ENCODE measurements around the gene C17orf50. TPM values are rescaled to one million over a fixed set of nuclear protein-coding genes. Genes with fewer than 3 reads are reported as not detected.
A peak's percentile ranks its signal among the peaks of the same experiment; 100 is the strongest.

The C17orf50 gene
- total RNA-seq, 1 experiment from 2014 or later, result not detected

DNA sequence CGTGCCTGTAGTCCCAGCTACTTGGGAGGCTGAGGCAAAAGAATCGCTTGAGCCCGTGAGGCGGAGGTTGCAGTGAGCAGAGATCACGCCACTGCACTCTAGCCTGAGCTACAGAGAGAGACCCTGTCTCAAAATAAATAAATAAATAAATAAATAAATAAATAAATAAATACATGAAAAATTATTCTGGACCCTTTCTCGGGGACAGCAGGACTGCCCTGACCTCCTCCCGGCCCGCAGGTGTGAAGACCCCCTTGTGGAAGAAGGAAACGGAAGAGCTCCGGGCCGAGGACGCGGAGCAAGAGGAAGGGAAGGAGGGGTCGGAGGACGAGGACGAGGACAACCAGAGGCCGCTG, 3.1 kb downstream of the C17orf50 start:
- no TSS peak for BruUV-seq (replicated peaks)
- H3K4me1 Mint-ChIP-seq (ENCODE audit: insufficient read depth, unreplicated experiment), result peaks cover 13% of the 10 kb centered on the region
- no peak for DNase-seq (ENCODE audit: unreplicated experiment)
- ChIA-PET POLR2A (interaction anchor here (0.6 to 27.6 kb wide), 6 partner anchors 8 to 210 kb away, joined by 3 to 736 read pairs (median 4); partner anchors contain the start of genes MMP28 and TAF15), CTCF (interaction anchor here (0.6 to 30.0 kb wide), 26 partner anchors 9 to 731 kb away, joined by 3 to 684 read pairs (median 4); partner anchors contain the start of genes MMP28 and TAF15)
- intact Hi-C loops (cut with micrococcal nuclease), result loop anchor here (1.0 kb wide), 1 partner anchor 46 kb away; the partner anchor contains the start of gene TAF15
- no peaks in the 10 kb centered on the region for H3K9me3 Mint-ChIP-seq (ENCODE audit: unreplicated experiment)
- H3K36me3 Mint-ChIP-seq (ENCODE audit: insufficient read depth, unreplicated experiment), result peaks cover 14% of the 10 kb centered on the region
- peak overlapping the region; percentile 87 for H3K27ac Mint-ChIP-seq (ENCODE audit: low read depth, unreplicated experiment)
- TF ChIP-seq, protein P1, sequence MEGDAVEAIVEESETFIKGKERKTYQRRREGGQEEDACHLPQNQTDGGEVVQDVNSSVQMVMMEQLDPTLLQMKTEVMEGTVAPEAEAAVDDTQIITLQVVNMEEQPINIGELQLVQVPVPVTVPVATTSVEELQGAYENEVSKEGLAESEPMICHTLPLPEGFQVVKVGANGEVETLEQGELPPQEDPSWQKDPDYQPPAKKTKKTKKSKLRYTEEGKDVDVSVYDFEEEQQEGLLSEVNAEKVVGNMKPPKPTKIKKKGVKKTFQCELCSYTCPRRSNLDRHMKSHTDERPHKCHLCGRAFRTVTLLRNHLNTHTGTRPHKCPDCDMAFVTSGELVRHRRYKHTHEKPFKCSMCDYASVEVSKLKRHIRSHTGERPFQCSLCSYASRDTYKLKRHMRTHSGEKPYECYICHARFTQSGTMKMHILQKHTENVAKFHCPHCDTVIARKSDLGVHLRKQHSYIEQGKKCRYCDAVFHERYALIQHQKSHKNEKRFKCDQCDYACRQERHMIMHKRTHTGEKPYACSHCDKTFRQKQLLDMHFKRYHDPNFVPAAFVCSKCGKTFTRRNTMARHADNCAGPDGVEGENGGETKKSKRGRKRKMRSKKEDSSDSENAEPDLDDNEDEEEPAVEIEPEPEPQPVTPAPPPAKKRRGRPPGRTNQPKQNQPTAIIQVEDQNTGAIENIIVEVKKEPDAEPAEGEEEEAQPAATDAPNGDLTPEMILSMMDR (IDR thresholded peaks at IDR 0.05; ENCODE audit: unreplicated experiment), result no peak
- peak overlapping the region; percentile 75 for H3K4me3 Mint-ChIP-seq (ENCODE audit: unreplicated experiment)
- H3K27me3 Mint-ChIP-seq (ENCODE audit: insufficient read depth, unreplicated experiment), result no peaks in the 10 kb centered on the region

GRCh38 chr17:35764123-35764991, 3.7 kb downstream of the C17orf50 start:
- peak; percentile 87 for DNase-seq (ENCODE audit: unreplicated experiment)
- no TSS peak for BruUV-seq (replicated peaks)
- TF ChIP-seq, protein P1 (IDR thresholded peaks at IDR 0.05; ENCODE audit: unreplicated experiment), result peak; percentile 92
- ChIA-PET POLR2A (interaction anchor here (1.0 to 27.6 kb wide), 5 partner anchors 9 to 52 kb away, joined by 3 to 736 read pairs (median 5); partner anchors contain the start of genes MMP28 and TAF15), CTCF (interaction anchor here (0.5 to 30.0 kb wide), 31 partner anchors 8 to 1077 kb away, joined by 3 to 684 read pairs (median 4); partner anchors contain the start of genes MMP28 and TAF15)
- H3K36me3 Mint-ChIP-seq (ENCODE audit: insufficient read depth, unreplicated experiment), result peaks cover 14% of the 10 kb centered on the region
- H3K9me3 Mint-ChIP-seq (ENCODE audit: unreplicated experiment), result no peaks in the 10 kb centered on the region
- no peaks in the 10 kb centered on the region for H3K27me3 Mint-ChIP-seq (ENCODE audit: insufficient read depth, unreplicated experiment)
- peak overlapping the region; percentile 87 for H3K27ac Mint-ChIP-seq (ENCODE audit: low read depth, unreplicated experiment)
- intact Hi-C loops (cut with micrococcal nuclease), result loop anchor here (1.0 kb wide), 1 partner anchor 45 kb away; the partner anchor contains the start of gene TAF15
- peak overlapping the region; percentile 75 for H3K4me3 Mint-ChIP-seq (ENCODE audit: unreplicated experiment)
- peaks cover 13% of the 10 kb centered on the region for H3K4me1 Mint-ChIP-seq (ENCODE audit: insufficient read depth, unreplicated experiment)

DNA sequence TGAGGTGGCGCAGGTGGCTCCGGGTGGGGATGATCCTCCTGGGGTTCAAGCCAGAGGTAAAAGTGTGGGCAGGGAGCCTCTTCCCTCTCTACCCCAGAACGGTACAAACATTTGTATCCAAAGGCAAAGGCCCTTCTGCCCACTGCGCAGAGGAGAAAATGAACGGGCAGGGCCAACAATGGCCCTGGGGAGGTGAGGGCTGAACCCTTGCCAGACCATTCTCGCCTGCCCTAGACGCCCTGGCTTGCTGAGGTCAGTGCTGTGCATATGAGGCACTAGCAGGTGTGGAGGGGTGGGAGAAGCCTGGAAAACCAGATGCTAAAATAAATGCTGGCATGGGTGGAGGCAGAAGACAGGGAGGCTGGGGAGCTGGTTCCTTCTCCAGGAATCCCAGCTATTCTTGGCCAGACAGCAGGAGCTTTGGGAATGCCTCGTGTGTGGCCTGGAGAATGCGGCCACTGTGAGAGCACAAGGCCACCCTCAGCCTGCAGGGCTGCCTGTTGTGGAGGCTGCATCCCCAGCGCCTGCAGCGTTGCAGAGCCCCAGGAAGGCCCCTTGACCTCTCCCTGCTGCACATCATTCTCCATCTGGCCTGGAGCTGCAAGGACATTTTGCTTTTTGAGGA, 4.5 kb downstream of the C17orf50 start:
- intact Hi-C loops (cut with micrococcal nuclease), result no loop called here
- H3K4me1 Mint-ChIP-seq (ENCODE audit: insufficient read depth, unreplicated experiment), result peaks cover 13% of the 10 kb centered on the region
- H3K4me3 Mint-ChIP-seq (ENCODE audit: unreplicated experiment), result peak overlapping the region; percentile 75
- CTCF ChIA-PET, result interaction anchor here (0.5 to 30.0 kb wide), 13 partner anchors 11 to 739 kb away, joined by 3 to 684 read pairs (median 5); partner anchors contain the start of genes MMP28 and TAF15
- BruUV-seq (replicated peaks), result no TSS peak
- no peak overlapping the region for H3K27ac Mint-ChIP-seq (ENCODE audit: low read depth, unreplicated experiment)
- peaks cover 14% of the 10 kb centered on the region for H3K36me3 Mint-ChIP-seq (ENCODE audit: insufficient read depth, unreplicated experiment)
- no peaks in the 10 kb centered on the region for H3K27me3 Mint-ChIP-seq (ENCODE audit: insufficient read depth, unreplicated experiment)
- H3K9me3 Mint-ChIP-seq (ENCODE audit: unreplicated experiment), result no peaks in the 10 kb centered on the region
- TF ChIP-seq, protein P1 (IDR thresholded peaks at IDR 0.05; ENCODE audit: unreplicated experiment), result no peak
- no peak for DNase-seq (ENCODE audit: unreplicated experiment)
- POLR2A ChIA-PET, result interaction anchor here (0.6 to 27.6 kb wide), 4 partner anchors 10 to 44 kb away, joined by 3 to 736 read pairs (median 247); partner anchors contain the start of genes MMP28 and TAF15

All from MCF 10A (cell line).